ENCODE data around the gene SETD1A.

GRCh38 chr16:30979170-30980022, 21.8 kb downstream of the SETD1A start:
- no peak for TF ChIP-seq EZH2 (IDR thresholded peaks at IDR 0.05; ENCODE audit: insufficient read depth, poor library complexity, severe bottlenecking)
- TF ChIP-seq EZH2phosphoT487 (IDR thresholded peaks at IDR 0.05; ENCODE audit: insufficient read depth, low read depth), result no peak
